Mesenchymal stem cell (in vitro differentiated cells and primary cell): Measurements from ENCODE around the gene PITPNB.

ENCODE experiments used
- DNase-seq: peaks from one replicate; pipeline ENCODE4 v3.0.0-alpha.2; 2013
- H2AFZ ChIP-seq: one replicate; pipeline ENCODE4 v1.6.1; 2013; ENCODE audit warnings: low read depth, mild to moderate bottlenecking, control low read depth, inconsistent platforms, low read length, moderate library complexity
- H2AK5ac ChIP-seq: 2 replicates; pipeline ENCODE4 v1.6.1; 2013; ENCODE audit warnings: low read length, moderate library complexity, mild to moderate bottlenecking, inconsistent platforms; ENCODE audit not compliant: severe bottlenecking
- H2BK120ac ChIP-seq: one replicate; pipeline ENCODE4 v1.6.1; 2013; ENCODE audit warnings: low read depth, mild to moderate bottlenecking, inconsistent platforms, low read length, moderate library complexity
- H2BK12ac ChIP-seq, 2 experiments: one replicate each; pipeline ENCODE4 v1.6.1; 2013; ENCODE audit warnings: inconsistent platforms in 2 of 2, low read length in 2 of 2, mild to moderate bottlenecking in 2 of 2, moderate library complexity in 2 of 2, control low read depth in 1 of 2
- H2BK15ac ChIP-seq: one replicate; pipeline ENCODE4 v1.6.1; 2013; ENCODE audit warnings: mild to moderate bottlenecking, low read depth, inconsistent platforms; ENCODE audit not compliant: poor library complexity, severe bottlenecking
- H2BK5ac ChIP-seq: 2 replicates; pipeline ENCODE4 v1.6.1; 2013; ENCODE audit warnings: low read depth, mild to moderate bottlenecking, low read length, control low read depth, inconsistent platforms; ENCODE audit not compliant: poor library complexity, severe bottlenecking
- H3K14ac ChIP-seq, 2 experiments: one replicate each; pipeline ENCODE4 v1.6.1; 2013; ENCODE audit warnings: inconsistent platforms in 2 of 2, low read length in 2 of 2, control low read depth in 1 of 2, mild to moderate bottlenecking in 1 of 2, moderate library complexity in 1 of 2
- H3K18ac ChIP-seq, 2 experiments: one replicate each; pipeline ENCODE4 v1.6.1; 2013; ENCODE audit warnings: inconsistent platforms in 2 of 2, low read length in 2 of 2, control low read depth in 1 of 2, low read depth in 1 of 2, mild to moderate bottlenecking in 1 of 2
- H3K23ac ChIP-seq, 2 experiments: one replicate each; pipeline ENCODE4 v1.6.1; 2013; ENCODE audit warnings: inconsistent platforms in 2 of 2, low read length in 2 of 2, mild to moderate bottlenecking in 2 of 2, moderate library complexity in 2 of 2, control low read depth in 1 of 2
- H3K27ac ChIP-seq: 2 replicates; pipeline ENCODE4 v1.5.1; 2013; ENCODE audit warnings: mild to moderate bottlenecking, moderate library complexity, low read length, control low read depth, inconsistent platforms; ENCODE audit not compliant: poor library complexity, severe bottlenecking
- H3K27me3 ChIP-seq, 2 experiments: 2 replicates each; pipeline versions ENCODE4 v1.6.1 to v1.7.0; 2013; ENCODE audit warnings: low read length in 2 of 2, mild to moderate bottlenecking in 2 of 2, moderate library complexity in 2 of 2, control low read depth in 1 of 2, inconsistent platforms in 1 of 2; ENCODE audit not compliant: control insufficient read depth in 1 of 2, insufficient read depth in 1 of 2
- H3K36me3 ChIP-seq, 2 experiments: 2 replicates each; pipeline versions ENCODE4 v1.6.1 to v1.7.0; 2013; ENCODE audit warnings: low read length in 2 of 2, control low read depth in 1 of 2, inconsistent platforms in 1 of 2, low read depth in 1 of 2, mild to moderate bottlenecking in 1 of 2; ENCODE audit not compliant: insufficient read depth in 2 of 2, control insufficient read depth in 1 of 2
- H3K4ac ChIP-seq, 2 experiments: one replicate each; pipeline ENCODE4 v1.6.1; 2013; ENCODE audit warnings: inconsistent platforms in 2 of 2, low read length in 2 of 2, mild to moderate bottlenecking in 2 of 2, moderate library complexity in 2 of 2, control low read depth in 1 of 2, low read depth in 1 of 2
- H3K4me1 ChIP-seq: 2 replicates; pipeline ENCODE4 v1.6.1; 2013; ENCODE audit warnings: low read depth, low read length, control low read depth; ENCODE audit not compliant: control insufficient read depth, insufficient read depth
- H3K4me2 ChIP-seq: 2 replicates; pipeline ENCODE4 v1.6.1; 2013; ENCODE audit warnings: low read length, mild to moderate bottlenecking, inconsistent platforms; ENCODE audit not compliant: poor library complexity, severe bottlenecking
- H3K4me3 ChIP-seq, 2 experiments: 2 replicates each; pipeline versions ENCODE4 v1.5.1 to v1.7.0; 2013; ENCODE audit warnings: low read length in 2 of 2, mild to moderate bottlenecking in 2 of 2, control low read depth in 1 of 2, low read depth in 1 of 2; ENCODE audit not compliant: insufficient read depth in 1 of 2
- H3K79me1 ChIP-seq: replicated peaks from 2 replicates; pipeline ENCODE4 v1.6.1; 2013; ENCODE audit warnings: mild to moderate bottlenecking, control low read depth, low read length, inconsistent platforms; ENCODE audit not compliant: poor library complexity, severe bottlenecking
- H3K9ac ChIP-seq: 2 replicates; pipeline ENCODE4 v1.7.0; 2013; ENCODE audit warnings: mild to moderate bottlenecking, low read length, moderate library complexity
- H3K9me3 ChIP-seq: 2 replicates; pipeline ENCODE4 v1.7.0; 2013; ENCODE audit warnings: mild to moderate bottlenecking, low read length; ENCODE audit not compliant: control insufficient read depth
- H4K8ac ChIP-seq: one replicate; pipeline ENCODE4 v1.6.1; 2013; ENCODE audit warnings: inconsistent platforms, mild to moderate bottlenecking, low read length, moderate library complexity
- H4K91ac ChIP-seq: one replicate; pipeline ENCODE4 v1.6.1; 2013; ENCODE audit warnings: mild to moderate bottlenecking, low read length, inconsistent platforms
- WGBS: methylation state at CpG from one replicate; pipeline ENCODE4 v1.1.7; 2013; ENCODE audit warnings: mixed read lengths; 5-methylcytosine and 5-hydroxymethylcytosine counted together

PITPNB gene

DNA sequence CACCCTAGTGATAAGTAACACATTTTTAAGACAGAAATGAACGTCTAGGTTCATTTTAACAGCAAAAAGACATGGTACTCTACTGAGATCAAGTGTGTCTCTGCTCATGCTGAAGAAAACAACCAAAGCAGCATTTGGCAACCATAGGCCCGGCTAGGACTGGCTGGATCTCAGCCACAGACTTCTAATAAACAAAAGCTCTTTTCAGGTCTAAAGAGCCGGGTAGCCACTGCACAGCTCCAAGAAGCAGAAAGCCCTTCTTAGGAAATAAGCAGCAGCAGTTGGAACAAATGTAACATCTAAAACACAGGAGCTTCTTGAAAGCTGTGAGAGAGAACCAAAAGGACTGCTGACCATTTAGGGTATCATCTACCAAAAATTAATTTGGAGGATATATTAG, 37.6 kb downstream of the PITPNB start:
- no peaks in the 10 kb centered on the region for H3K9me3 ChIP-seq
- H3K14ac ChIP-seq: no peak overlapping the region
- peak overlapping the region in 1 of 2 experiments; percentile 16 for H3K4me3 ChIP-seq
- no peak overlapping the region for H4K8ac ChIP-seq
- H3K23ac ChIP-seq: no peak overlapping the region
- H2BK5ac ChIP-seq: no peak overlapping the region
- H3K18ac ChIP-seq: no peak overlapping the region
- H2BK120ac ChIP-seq: no peak overlapping the region
- no peak overlapping the region for H2AK5ac ChIP-seq
- 41% methylated on average over 3 of the region's 3 CpGs for WGBS
- no peaks in the 10 kb centered on the region for H3K27me3 ChIP-seq
- no peak overlapping the region for H4K91ac ChIP-seq
- H3K4me2 ChIP-seq: no peak overlapping the region
- no peak overlapping the region for H2AFZ ChIP-seq
- peaks cover 8 to 24% of the 10 kb centered on the region in 2 experiments for H3K36me3 ChIP-seq
- H3K4ac ChIP-seq: no peak overlapping the region
- H3K9ac ChIP-seq: peak overlapping the region; percentile 60
- peak overlapping the region; percentile 25 for H3K27ac ChIP-seq
- no peak overlapping the region for H2BK12ac ChIP-seq
- DNase-seq: peak; percentile 54
- peaks cover 26% of the 10 kb centered on the region for H3K79me1 ChIP-seq
- H2BK15ac ChIP-seq: no peak overlapping the region
- peaks cover 2% of the 10 kb centered on the region for H3K4me1 ChIP-seq

DNA sequence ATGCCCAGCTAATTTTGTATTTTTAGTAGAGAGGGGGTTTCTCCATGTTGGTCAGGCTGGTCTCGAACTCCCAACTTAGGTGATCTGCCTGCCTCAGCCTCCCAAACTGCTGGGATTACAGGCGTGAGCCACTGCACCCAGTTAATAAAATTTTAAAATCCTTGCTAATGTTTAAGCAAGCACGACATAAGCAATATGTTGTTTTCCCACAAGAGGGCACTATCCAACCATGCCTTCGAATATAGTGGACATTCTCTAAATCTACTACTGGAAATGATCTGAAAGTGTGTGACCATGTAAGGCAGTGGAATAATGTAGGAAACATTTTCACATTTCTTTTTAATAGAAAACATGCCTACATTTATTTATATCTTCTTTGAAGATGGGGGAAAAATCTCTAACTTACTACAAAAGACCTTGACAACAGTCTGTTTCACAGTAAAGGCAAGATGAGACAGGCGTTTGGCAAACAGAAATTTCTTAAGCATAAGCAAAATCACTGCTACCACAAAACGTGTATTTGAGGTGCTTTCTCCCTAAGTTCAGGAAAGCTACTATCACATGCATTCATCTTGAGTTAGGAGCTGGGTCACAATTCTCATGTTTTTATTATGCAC, 38.2 kb downstream of the PITPNB start:
- Histone ChIP-seq H2BK5ac (no peak overlapping the region), H2BK12ac (no peak overlapping the region), H3K4me2 (no peak overlapping the region), H2BK120ac (no peak overlapping the region), H3K27me3 (no peaks in the 10 kb centered on the region), H3K23ac (no peak overlapping the region), H3K18ac (no peak overlapping the region), H3K36me3 (peaks cover 7 to 25% of the 10 kb centered on the region in 2 experiments), H3K4me1 (peaks cover 3% of the 10 kb centered on the region), H4K8ac (no peak overlapping the region), H2AFZ (no peak overlapping the region), H2BK15ac (no peak overlapping the region), H3K14ac (no peak overlapping the region), H4K91ac (no peak overlapping the region), H3K4ac (no peak overlapping the region), H2AK5ac (no peak overlapping the region), H3K4me3 (peak overlapping the region in 1 of 2 experiments; percentile 16), H3K79me1 (peaks cover 26% of the 10 kb centered on the region), H3K9ac (peak overlapping the region; percentile 60), H3K27ac (peak overlapping the region; percentile 15), H3K9me3 (no peaks in the 10 kb centered on the region)
- peak; percentile 83 for DNase-seq
- WGBS: 36% methylated on average over 5 of the region's 6 CpGs

- H4K91ac ChIP-seq: no peak overlapping the region
- H3K9ac ChIP-seq: no peak overlapping the region
- WGBS: no CpG with 5 or more reads among the region's 1 CpG
- H3K14ac ChIP-seq: no peak overlapping the region
- H3K4me2 ChIP-seq: no peak overlapping the region
- no peak overlapping the region for H3K18ac ChIP-seq
- no peak overlapping the region for H2BK120ac ChIP-seq
- no peak overlapping the region for H3K4ac ChIP-seq
- no peak overlapping the region for H2AFZ ChIP-seq
- H3K27ac ChIP-seq: no peak overlapping the region
- H3K23ac ChIP-seq: no peak overlapping the region
- no peak overlapping the region for H4K8ac ChIP-seq
- no peaks in the 10 kb centered on the region for H3K9me3 ChIP-seq
- H2BK5ac ChIP-seq: no peak overlapping the region
- H2BK15ac ChIP-seq: no peak overlapping the region
- peak; percentile 69 for DNase-seq
- H2BK12ac ChIP-seq: no peak overlapping the region
- peaks cover 1% of the 10 kb centered on the region for H3K4me1 ChIP-seq
- peaks cover 24% of the 10 kb centered on the region for H3K79me1 ChIP-seq
- H2AK5ac ChIP-seq: no peak overlapping the region
- peaks cover 6 to 22% of the 10 kb centered on the region in 2 experiments for H3K36me3 ChIP-seq
- no peak overlapping the region for H3K4me3 ChIP-seq
- H3K27me3 ChIP-seq: no peaks in the 10 kb centered on the region
Measured at GRCh38 chr22:27879923-27880322, 39.1 kb downstream of the PITPNB start.

DNA sequence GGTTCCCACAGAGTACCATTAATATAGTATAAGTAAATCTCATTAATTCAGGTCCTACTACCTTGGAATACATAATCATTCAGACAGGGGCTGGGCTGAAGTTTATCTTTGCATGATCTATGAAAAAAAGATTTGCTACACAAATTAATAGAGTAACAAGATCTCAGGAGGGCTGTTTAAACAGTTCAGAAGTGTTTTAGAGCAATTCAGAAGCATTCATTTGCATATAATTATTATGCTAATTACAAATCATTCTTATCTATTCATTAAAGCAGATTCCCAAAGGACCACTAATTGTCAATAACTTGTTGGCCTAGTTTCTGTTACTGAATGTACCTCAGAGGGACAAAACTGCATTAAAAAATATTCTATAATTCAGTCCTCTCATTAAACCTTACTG, 40.5 kb downstream of the PITPNB start:
- Histone ChIP-seq H3K4me1 (peaks cover 1% of the 10 kb centered on the region), H4K91ac (no peak overlapping the region), H2AK5ac (no peak overlapping the region), H2AFZ (no peak overlapping the region), H4K8ac (no peak overlapping the region), H3K14ac (no peak overlapping the region), H3K4me3 (no peak overlapping the region), H3K79me1 (peaks cover 20% of the 10 kb centered on the region), H2BK15ac (no peak overlapping the region), H2BK12ac (no peak overlapping the region), H3K27me3 (no peaks in the 10 kb centered on the region), H3K9ac (no peak overlapping the region), H2BK120ac (no peak overlapping the region), H3K36me3 (peaks cover 1 to 12% of the 10 kb centered on the region in 2 experiments), H3K27ac (no peak overlapping the region), H3K18ac (no peak overlapping the region), H3K4me2 (no peak overlapping the region), H3K9me3 (no peaks in the 10 kb centered on the region), H3K4ac (no peak overlapping the region), H2BK5ac (no peak overlapping the region), H3K23ac (no peak overlapping the region)
- DNase-seq: no peak
